ENCODE results near the gene PRDX6.
"Not testable (repeated sequence)": the region's sequence is repeated elsewhere in the genome, so short reads cannot be mapped to it uniquely, and the experiment has no call there.

The PRDX6 gene

DNA sequence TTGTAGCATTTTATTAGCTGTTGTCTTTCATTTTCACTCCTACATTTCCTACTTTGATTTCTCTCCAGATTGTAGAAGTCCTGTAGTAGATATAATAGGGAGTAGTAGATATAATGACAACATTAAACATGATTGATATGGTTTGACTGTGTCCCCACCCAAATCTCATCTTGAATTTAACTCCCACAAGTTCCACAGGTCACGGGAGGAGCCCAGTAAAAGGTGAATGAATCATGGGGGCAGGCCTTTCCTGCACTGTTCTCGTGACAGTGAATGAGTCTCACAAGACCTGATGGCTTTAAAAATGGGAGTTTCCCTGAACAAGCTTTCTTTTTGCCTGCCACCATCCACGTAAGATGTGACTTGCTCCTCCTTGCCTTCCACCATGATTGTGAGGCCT is 7.5 kb upstream of the PRDX6 start:
- no peak for DNase-seq

DNA sequence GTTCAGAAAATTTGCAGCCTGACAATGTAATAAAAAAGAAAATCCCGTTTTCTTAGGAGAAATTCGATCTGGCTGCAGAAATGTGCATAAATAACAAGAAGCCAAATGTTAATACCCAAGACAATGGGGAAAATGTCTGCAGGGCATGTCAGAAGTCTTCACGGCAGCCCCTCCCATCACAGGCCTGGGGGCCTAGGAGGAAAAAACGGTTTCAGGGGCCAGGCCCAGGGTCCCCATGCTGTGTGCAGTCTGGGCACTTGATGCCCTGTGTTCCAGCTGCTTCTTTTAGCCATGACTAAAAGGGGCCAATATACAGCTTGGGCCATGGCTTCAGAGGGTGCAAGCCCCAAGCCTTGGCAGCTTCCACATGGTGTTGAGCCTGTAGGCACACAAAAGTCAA is 6.5 kb upstream of the PRDX6 start:
- no peak for DNase-seq

DNA sequence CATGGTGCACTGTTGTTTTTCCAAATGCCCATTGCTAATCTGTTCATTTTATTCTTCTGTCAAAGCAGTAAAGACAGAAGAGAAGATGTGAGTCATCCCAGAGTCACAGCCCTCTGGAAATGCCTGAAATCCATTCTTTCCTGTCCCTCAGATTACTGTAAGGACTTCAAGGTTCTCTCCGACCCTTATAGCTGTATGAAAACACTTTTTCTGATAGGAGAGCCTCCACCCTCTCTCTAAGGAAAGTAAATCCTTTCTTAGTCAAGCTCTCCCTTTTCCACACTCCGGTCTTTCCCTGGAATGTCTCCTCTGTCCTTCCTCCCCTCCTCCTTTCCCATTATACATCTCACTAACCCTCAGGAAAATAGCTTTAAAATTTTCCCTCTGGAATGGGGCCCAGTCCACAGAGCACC is 3.5 kb upstream of the PRDX6 start:
- peak; percentile 50 for DNase-seq

DNA sequence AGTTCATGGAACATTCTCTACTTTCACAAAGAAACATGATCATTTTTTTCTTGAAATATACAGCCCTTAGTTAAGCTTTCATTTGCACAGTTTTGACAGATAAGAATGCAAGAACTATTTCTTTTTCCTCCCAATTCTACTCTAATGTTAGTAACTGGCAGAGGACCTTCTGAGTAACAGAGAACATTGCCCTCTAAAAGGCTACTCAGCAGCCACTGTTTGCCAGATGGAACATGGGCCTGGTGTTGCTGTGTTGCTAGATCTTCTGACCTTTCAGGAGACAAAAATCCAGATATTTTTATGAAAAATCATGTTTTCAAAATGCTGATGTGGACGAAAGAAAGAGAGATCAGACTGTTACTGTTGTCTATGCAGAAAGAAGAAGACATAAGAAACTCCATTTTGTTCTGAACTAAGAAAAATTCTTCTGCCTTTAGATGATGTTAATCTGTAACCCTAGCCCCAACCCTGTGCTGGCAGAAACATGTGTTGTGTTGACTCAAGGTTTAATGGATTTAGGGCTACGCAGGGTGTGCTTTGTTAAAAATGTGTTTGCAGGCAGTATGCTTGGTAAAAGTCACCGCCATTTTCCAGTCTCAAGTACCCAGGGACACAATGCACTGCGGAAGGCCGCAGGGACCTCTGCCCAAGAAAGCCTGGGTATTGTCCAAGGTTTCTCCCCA is 2.9 kb upstream of the PRDX6 start:
- no peak for DNase-seq

DNA sequence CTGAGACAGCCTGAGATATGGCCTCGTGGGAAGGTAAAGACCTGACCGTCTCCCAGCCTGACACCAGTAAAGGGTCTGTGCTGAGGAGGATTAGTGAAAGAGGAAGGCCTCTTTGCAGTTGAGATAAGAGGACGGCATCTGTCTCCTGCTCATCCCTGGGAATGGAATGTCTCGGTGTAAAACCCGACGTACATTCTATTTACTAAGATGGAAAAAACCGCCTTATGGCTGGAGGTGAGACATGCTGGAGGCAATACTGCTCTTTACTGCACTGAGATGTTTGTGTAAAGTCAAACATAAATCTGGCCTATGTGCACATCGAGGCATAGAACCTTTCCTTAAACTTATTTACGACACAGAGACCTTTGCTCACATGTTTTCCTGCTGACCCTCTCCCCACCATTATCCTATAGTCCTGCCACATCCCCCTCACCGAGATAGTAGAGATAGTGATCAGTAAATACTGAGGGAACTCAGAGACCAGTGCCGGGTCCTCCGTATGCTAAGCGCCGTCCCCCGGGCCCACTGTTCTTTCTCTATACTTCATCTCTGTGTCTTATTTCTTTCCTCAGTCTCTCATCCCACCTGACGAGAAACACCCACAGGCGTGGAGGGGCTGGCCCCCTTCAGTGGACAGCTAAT is 2.2 kb upstream of the PRDX6 start:
- not testable (repeated sequence) for DNase-seq

DNA sequence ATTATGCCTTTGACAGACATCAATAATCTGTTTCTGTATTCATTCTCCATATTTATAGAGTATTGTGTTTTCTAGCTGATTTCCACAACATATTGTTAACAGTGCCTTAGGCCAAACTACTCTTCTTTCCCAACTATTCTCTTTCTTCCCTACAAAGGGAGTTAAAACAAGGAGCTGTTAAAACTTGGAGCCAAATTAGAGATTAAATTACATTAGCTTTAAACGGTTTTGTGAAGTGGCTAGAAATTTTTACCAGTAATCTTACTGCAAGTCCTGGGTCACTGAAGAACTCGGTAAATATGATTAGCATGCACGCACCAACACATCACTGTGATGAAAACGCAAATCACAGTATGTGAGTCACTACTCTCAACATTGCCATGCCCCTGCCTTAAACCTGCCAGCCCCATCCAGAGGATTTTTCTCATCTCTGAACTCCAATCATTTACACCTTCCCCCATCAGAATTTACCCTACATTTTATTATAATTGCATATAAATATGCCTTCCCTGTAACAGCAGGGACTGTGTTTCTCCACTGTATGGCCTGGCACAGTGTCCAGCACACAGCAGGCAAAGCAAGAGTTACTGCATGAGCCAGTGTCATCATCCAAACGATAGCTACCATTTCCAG is 1.5 kb upstream of the PRDX6 start:
- peak; percentile 52 for DNase-seq

DNA sequence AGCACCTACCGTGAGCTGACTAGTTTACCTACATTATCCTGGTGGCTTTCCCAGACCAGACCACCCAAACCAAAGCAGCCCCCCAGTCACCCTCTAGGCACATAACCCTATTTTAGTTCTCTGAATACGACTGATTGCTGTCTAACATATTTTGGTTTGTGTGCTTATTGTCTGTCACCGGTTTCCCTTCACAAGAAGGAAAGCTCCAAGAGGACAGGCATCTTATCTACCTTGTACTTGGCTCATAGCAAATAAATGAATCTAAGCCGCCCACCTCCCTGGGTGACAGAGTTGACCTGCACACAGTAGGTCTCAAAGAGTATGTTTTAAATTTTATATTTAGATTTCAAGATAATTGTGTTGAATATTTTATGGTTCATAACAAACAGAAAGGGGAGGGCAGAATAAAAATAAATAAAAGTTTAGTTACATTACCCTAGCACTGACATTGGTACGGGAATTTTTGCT is 904 bp upstream of the PRDX6 start:
- no peak for DNase-seq

DNA sequence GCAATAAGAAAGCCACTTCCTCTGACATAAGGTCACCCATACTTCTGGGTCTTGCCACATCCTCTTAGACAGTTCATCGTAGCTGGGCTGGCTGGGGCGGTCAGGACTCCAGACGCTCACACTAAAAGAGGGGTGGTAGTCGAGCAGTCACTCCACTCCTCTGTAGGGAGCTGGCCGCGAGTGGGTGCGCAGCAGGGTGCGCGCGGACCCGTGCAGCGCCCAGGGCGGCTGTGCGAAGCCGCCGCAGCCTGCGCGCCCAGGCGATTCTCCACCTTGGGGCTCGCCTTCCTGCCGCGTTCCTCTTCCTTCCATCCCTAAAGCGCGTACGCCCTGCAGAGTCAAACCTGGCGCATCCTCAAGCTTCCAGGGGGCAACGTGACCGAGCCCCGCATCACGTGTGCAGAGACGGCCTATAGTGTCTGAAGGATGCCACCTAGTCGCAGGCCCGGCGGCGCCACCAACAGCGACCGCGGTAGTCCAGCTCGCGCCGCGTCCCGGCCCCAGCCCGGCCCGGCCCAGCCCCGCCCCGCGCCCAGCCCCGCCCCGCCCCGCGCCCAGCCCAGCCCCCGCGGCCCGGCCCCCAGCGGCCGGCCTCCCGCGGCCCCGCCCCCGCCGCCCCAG is 360 bp upstream of the PRDX6 start:
- DNase-seq = peak; percentile 86

DNA sequence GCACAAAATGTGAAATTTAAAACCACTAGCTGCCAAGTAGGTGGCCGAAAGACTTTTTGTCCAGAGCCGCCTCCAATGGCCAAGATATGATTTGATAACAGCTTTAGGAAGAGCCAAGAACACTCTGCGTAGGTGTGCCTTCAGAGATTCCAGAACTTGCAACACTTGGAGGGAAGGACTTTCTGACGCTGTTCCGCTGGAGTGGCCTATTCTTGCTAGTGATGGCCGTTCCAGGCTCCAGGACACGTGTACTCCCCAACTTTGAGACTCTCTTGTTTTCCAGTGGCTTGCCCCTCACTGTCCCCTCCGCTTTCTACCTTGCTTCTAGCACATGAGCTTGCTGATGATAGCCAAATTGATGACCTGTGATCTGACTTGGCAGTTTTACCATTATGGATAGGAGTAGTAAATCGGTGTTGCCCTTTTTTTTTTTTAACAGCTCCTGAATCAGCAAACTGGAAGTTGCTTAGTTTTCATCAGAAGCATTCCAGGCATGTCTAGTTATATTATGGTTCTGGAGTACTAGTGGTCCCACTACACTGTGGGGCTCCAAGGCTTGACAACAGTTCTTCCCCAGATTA is 1.0 kb downstream of the PRDX6 start:
- DNase-seq = peak; percentile 56

DNA sequence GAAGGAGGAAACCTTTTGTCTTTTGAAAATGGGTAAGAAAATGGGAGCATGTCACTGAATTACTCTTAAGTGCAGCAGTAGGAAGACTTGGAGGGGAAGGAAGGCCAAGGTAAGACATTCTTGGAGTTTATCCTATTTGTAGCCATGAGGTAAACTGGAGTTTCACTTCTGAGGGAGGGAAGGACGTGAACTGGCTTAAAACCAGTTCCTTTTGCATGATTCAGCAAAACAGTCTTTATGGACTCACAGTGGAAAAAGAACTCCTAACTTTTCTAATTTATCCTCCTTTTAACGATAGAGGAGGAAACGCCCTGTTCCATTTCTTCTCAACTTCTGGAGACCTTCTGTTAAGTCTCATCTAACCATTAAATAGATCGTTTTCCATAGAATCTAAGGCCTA is 2.5 kb downstream of the PRDX6 start:
- DNase-seq = peak; percentile 12

DNA sequence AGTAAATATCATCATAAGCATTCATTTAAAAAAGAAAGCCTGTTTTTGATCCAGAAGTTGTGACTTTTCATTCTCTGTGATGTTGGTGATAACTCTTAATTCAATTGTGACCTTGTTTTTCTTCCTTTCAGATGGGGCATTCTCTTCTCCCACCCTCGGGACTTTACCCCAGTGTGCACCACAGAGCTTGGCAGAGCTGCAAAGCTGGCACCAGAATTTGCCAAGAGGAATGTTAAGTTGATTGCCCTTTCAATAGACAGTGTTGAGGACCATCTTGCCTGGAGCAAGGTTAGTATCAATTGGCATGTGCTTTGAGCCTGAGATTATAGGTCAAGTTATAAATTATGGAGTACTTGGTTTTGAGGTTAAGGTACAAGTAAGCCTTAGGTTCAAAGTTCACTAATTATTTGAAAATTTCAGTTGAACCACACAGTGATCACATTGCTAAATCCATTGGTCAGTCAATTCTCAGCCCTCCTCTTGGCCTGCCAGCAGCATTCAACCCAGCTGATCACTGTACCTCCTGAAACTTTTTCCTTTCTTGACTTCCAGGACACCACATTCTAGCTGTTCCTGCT is 4.1 kb downstream of the PRDX6 start:
- no peak for DNase-seq

DNA sequence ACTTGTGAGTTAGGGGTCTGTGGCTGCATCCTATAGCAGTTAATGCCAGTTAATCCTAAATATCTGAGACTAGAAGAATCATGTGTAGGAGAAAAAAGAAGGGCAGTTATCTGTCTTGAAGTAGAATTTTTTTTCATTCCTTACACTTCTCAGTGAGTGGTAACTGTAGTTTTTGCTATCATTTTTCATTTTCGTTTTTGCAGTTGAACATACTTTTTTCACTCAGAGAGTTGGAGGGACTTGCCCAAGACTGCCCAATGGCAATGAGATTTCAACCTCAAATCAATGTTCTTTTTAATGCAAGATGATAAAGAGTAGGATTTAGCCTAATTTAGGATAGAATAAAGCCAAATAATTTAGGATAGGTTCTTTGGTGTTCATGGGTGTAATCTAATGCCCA is 5.5 kb downstream of the PRDX6 start:
- no peak for DNase-seq

DNA sequence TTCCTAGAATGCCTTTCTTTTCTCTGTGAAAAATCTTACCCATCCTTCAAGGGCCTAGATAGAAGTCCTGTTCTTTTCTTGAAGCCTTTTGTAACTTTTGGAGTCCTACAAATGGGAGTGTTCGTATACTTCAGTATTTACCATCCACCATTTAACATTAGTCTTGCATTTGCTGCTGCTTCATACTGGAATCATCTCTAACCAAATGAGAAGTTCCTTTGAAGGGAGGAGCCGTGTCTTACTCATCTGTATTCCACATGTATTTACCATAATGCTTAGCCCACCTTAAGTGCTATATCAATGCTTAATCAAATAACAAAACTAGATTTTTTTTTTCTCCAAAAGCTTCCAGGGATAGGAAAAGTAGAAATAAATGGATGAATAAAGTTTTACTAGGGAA is 7.1 kb downstream of the PRDX6 start:
- DNase-seq = no peak

DNA sequence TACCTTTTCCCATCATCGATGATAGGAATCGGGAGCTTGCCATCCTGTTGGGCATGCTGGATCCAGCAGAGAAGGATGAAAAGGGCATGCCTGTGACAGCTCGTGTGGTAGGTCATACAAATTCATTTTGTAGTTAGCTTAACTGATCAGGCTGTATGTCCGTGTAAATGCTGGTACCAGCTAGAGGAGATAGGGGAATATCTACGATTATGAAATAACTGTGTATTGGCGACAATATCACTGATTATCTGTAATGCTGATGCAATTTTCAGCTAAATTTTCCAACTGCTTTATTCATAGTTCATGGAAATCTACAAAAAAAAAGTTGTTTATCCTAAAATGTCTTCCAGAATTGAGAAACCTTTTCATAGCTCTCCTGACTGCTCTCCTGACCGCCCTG is 8.3 kb downstream of the PRDX6 start:
- no peak for DNase-seq

DNA sequence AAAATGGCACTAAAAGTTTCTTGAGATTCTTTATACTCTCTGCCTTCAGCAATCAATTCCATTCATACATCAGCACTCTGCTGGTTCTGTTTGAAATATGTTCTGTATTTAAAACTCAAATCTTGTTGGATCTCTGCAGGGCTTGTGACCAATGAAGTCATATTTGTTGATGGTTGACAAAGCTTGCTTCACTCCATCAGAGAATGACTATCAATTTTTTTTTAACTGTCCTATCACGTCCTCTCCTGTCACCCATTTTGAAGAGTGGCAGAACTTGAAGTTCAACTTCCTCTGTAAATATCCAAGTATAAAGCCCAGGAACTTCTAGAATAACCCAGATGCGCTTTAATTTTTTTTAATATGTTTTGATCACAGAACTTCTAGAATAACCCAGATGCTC is 10.9 kb downstream of the PRDX6 start:
- no peak for DNase-seq

DNA sequence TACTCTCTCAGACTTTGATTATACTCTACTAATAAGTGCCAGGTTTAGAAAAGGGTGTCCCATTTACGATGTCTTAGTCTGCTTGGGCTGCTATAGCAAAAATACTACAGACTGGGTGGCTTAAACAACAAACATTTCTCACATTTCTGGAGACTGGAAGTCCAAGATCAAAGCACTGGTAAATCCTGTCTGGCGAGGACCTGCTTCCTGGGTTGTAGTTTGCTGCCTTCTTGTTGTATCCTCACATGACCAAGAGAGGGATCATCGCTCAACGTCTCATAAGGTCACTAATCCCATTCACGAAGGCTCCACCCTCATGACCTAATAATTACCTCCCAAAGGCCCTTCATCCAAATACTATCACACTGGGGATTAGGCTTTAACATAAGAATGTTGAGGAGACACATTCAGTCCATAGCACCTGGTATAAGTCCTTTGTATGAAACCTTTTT is 12.0 kb downstream of the PRDX6 start:
- no peak for DNase-seq

DNA sequence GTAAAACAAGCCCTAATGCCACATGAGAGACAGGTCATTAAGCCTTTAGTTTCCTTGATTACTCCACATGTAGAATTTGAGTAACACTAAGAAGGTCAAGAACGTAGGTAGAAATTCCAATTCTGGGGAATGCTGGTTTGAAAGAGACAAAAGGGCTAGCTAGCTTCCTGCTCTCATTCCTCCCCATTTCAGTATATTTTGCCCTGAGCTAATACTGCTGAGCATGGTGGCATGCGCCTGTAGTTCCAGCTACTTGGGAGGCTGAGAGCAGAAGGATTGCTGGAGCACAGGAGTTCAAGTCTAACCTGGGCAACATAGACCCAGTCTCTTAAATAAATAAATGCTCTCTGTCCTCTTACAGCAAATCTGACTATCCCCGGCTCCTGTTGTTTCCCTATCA is 12.8 kb downstream of the PRDX6 start:
- no peak for DNase-seq

DNA sequence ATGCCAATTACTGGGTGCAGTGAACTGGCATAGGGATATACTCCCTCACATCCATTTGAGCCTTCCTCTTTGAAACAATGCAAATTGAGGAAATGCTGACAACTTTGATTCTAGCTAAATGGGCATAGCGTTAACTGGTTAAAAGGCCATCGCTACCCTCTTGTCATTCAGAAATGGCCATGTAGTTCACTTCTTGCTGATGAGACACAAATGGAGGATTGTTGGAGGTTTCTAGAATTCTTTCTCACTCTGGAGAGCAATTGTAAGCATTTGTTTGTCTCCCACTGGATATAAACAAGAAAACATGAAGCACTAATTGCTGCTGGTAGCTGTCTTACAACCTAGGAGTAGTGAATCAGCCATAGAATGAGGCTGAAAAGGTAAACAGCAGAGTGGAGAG is 14.4 kb downstream of the PRDX6 start:
- no peak for DNase-seq

DNA sequence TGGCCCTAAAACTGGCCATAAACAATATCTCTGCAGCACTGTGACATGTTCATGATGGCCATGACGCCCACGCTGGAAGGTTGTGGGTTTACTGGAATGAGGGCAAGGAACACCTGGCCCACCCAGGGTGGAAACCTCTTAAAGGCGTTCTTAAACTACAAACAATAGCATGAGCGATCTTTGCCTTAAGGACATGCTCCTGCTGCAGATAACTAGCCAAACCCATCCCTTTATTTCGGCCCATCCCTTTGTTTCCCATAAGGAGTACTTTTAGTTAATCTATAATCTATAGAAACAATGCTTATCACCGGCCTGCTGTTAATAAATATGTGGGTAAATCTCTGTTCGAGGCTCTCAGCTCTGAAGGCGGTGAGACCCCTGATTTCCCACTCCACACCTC is 16.0 kb downstream of the PRDX6 start:
- not testable (repeated sequence) for DNase-seq

DNA sequence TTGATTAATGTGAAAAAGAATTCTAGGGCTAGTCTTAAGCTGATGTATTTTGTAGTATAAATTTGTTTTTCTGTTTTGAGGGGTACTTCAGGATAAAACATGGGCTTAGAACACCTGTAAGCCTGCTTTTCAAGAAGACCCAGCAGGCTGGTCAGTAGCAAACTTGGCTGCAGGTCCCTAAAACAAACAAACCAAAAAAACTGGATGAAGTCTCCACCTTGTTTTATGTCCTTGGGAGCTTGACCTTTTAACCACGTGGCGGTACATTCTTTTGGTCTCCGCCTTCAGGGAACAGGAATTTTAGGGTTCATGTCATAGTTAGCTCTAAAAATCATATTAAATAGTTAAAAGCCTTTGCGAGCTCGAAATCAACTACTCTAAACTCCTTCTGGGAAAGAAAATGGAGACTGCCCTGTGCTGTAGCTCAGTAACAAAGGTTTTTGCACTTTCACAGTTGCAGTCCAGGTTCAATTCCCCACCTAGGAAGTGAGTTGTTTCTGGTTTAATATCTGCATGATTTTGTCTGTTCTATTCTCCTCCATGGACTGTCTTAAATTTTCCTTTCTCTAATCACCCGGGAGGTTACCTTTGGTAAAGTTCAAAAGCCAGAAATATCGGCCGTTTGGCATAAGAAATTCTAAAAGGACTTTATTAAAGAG is 18.6 kb downstream of the PRDX6 start:
- DNase-seq = no peak

DNA sequence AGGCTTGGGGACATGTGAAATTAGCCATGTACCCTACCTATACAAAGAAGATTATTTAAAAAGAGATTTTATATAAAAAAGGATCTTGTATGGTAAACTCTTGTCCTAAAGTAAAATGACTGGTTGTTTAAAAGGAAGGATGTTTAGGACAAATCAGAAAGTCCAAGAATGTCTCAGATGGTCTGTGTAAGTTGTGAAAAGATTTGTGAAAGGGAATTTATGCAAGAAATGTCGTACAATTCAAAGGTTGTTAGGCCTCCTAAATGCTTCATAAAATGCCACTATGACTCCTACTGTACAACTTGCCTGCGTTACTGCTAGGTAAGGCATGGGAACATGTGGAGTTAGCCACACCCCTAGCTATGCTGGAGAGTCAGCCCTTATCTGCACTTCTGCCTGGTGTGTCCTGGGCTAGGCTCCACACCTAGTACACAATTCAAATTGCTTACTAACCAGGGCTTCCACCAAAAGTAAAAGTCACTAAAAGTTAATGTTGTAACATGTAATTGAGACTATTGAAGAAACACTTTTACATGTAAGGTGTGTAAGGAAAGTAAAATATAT is 19.7 kb downstream of the PRDX6 start:
- DNase-seq = no peak

DNA sequence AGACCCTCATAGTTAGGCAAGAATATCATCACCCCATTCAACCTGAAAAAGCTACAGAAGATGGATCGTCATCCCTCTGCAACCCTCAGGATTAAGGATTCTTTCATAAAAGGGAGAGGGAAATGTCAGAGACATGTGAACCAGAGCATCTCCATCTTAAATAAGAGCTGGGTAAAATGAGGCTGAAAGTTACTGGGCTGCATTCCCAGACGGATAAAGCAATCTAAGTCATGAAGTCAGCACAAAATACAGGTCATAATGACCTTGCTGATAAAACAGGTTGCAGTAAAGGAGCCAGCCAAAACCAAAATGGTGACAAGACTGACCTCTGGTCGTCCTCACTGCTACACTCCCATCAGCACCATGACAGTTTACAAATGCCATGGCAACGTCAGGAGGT is 22.6 kb downstream of the PRDX6 start:
- no peak for DNase-seq
